Stimulated activated naive CD8-positive, alpha-beta T cell treated with anti-CD3 and anti-CD28 coated beads, Interleukin-15, amount 100 ng/mL, for 72 hours (primary cell): ENCODE data around the gene MBOAT7.
A peak's percentile ranks its signal among the peaks of the same experiment; 100 is the strongest.

Experiments
- ATAC-seq: fragments of 150-1000 bp; cut with Tn5 transposase; 2 replicates; pipeline ENCODE4 v1.10.0; 2021; ENCODE audit warnings: mild to moderate bottlenecking, moderate library complexity
- DNase-seq, 2 donors: peaks; one replicate each; pipeline ENCODE4 v3.0.0; 2021 to 2022
- H3K27ac Mint-ChIP-seq, 2 donors: one replicate each; pipeline ENCODE4 v1.8.0; 2022; ENCODE audit warnings: mild to moderate bottlenecking in 2 of 2, mixed read lengths in 2 of 2, moderate library complexity in 2 of 2
- H3K27me3 Mint-ChIP-seq: one replicate; pipeline ENCODE4 v1.8.0; 2022; ENCODE audit warnings: mixed read lengths
- H3K4me1 Mint-ChIP-seq: one replicate; pipeline ENCODE4 v1.8.0; 2022; ENCODE audit warnings: mild to moderate bottlenecking, mixed read lengths
- H3K4me3 Mint-ChIP-seq, 2 donors: one replicate each; pipeline ENCODE4 v1.8.0; 2022; ENCODE audit warnings: mild to moderate bottlenecking in 2 of 2, mixed read lengths in 2 of 2, moderate library complexity in 1 of 2
- H3K9me3 Mint-ChIP-seq, 2 donors: one replicate each; pipeline ENCODE4 v1.8.0; 2022; ENCODE audit warnings: mixed read lengths in 2 of 2

The MBOAT7 gene

DNA sequence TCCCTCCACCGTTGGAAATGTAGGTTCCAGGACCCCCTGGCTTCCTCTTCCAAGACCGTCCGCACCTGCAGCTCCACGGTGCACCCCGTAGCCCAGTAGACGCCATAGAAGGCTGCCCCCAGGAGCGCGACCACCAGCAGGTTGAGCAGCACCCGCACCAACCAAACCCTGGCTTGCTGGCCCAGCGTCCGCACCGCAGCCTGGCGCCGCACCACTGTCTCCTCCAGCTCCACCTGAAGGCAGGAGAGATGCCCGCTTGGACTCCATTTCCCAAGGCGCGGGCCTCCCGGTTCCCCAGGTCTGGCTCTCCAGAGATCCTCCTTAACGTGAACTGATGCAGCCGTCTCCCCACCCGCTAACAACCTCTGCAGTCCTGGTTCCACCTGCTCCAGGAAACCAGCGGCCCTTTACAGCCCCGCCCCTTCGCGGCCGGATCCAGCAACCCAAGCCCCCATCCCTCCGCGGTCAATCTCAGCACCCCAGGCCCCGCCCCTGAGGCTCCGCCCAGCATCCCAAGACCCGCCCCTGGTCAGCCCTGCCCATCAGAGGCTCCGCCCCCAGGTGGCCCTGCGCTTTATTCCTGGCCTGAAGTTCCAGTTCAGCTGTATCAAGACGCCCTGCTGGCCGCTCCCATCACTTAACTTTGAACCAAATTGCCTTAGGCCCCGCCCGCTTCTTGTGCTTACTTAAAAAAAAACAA lies 24.9 kb downstream of the MBOAT7 start:
- H3K27ac Mint-ChIP-seq, result no peak overlapping the region
- no peak for ATAC-seq
- H3K27me3 Mint-ChIP-seq, result peaks cover 10% of the 10 kb centered on the region
- peak; percentile 68 to 71 for DNase-seq
- H3K9me3 Mint-ChIP-seq, result no peaks in the 10 kb centered on the region
- peak overlapping the region; percentile 70 to 86 for H3K4me3 Mint-ChIP-seq
- peaks cover 64% of the 10 kb centered on the region for H3K4me1 Mint-ChIP-seq

DNA sequence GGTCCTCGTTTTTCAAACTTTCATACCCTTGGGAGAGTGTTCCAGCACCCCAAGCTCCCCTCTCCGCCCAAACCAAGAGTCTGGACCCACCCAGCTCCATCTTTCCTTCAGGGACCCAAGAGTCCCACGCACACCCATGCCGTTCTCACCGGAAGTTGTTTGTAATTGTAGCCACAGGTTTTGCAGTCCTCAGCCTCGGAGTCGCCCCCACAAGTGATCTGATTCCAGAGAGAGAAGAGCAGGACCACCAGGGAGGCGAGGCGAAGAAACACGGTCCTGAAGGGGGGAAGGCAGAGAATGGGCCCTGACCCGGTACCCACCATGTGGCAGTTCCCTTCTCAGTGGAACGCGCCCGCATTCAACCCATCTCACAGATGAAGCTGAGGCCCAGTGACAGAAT lies 26.5 kb downstream of the MBOAT7 start:
- Mint-ChIP-seq H3K4me1 (peaks cover 65% of the 10 kb centered on the region), H3K27me3 (peaks cover 10% of the 10 kb centered on the region)
- no peak for DNase-seq

DNA sequence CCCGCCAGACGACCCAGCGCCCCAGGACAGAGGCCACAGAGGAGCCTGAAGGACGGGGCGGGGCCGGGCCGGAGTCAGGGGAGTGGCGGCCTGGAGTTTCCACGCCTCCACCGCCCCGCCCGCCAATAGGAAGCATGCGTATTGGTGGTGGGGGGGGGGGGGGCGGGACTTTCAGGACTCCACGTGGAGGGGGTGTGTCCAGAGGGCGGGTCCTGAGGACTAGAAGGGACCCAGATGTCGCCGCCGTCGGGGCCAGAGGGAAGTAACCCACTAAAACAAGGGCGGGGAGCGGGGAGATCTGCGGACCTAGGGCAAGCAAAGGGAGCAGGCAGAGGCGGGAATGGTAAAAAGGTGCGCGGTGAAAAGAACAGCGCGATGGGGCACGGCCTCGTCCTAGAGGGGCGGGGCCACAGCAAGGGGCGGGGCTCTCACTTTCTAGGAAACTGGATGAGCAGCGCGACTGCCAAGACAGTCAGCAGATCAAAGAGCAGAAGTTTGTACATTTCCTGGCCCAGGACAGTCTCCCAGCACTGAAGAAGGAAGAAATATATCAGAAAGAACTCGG lies 27.1 kb downstream of the MBOAT7 start:
- peak overlapping the region in 1 of 2 donors; percentile 98 for H3K27ac Mint-ChIP-seq
- peaks cover 10% of the 10 kb centered on the region for H3K27me3 Mint-ChIP-seq
- peak; percentile 24 for ATAC-seq
- H3K4me1 Mint-ChIP-seq, result peaks cover 65% of the 10 kb centered on the region
- peak; percentile 78 to 79 for DNase-seq
- peak overlapping the region; percentile 87 to 93 for H3K4me3 Mint-ChIP-seq
- no peaks in the 10 kb centered on the region for H3K9me3 Mint-ChIP-seq

More for the DNA sequence above, 26.5 kb downstream of the MBOAT7 start:
- H3K9me3 Mint-ChIP-seq, result no peaks in the 10 kb centered on the region
- no peak for ATAC-seq
- peak overlapping the region; percentile 87 to 93 for H3K4me3 Mint-ChIP-seq
- H3K27ac Mint-ChIP-seq, result no peak overlapping the region

DNA sequence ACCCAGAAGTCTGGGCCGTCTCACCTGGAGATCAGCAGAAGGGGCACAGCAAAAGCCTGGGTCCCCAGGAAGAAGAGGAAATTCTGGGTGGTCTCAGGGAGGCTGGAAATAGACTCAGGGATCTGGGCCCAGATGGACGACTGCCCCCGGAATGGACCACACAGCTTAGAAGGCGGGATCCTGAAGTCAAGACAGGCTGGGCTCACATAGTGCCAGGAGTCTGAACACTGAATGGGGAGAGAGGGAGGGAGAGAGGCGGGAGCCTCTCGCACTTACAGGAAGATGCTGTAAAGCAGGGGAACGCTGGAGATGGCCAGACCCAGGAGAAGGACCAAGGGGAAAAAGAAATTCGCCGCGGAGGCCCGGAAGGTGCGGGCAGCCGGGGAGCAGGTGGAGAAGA lies 28.5 kb downstream of the MBOAT7 start:
- no peaks in the 10 kb centered on the region for H3K9me3 Mint-ChIP-seq
- DNase-seq, result no peak
- H3K4me3 Mint-ChIP-seq, result peak overlapping the region; percentile 90 to 98
- H3K4me1 Mint-ChIP-seq, result peaks cover 77% of the 10 kb centered on the region
- peaks cover 10% of the 10 kb centered on the region for H3K27me3 Mint-ChIP-seq
- H3K27ac Mint-ChIP-seq, result peak overlapping the region in 1 of 2 donors; percentile 74
- ATAC-seq, result no peak

DNA sequence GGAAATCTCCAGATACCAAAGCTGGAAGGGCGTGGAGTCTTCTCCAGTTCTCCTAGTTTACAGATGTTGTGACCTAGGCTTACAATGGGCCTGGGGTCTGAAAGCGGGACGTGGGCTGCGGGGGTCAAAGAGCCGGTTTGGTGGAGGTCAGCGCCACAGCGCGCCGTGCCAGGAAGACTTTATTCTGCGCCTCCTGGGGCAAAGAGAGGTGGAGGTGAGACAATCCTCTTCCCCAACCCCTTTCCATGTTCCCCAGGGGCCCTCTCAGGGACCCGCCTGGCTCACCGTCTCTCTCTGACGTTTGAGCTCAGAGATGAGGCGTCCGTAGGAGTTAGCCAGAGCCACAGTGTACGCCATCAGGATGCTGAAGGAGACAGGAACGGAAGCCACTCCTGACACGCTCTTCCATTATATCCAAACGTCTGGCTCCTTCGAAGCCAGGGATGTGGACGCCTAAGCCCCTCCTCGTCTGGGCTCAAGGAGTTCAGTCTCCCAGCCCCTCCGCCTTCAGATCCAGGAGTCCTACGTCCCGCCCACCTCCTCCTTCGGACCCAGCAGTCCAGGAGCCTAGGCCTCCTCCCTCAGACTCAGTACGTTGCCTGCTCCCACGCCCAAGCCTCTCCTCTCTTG lies 29.1 kb downstream of the MBOAT7 start:
- Mint-ChIP-seq H3K27ac (peak overlapping the region; percentile 97), H3K4me3 (peak overlapping the region; percentile 90 to 98), H3K27me3 (peaks cover 10% of the 10 kb centered on the region), H3K9me3 (no peaks in the 10 kb centered on the region), H3K4me1 (peaks cover 78% of the 10 kb centered on the region)
- ATAC-seq (no peak), DNase-seq (no peak)

GRCh38 chr19:54159352-54160181 lies 29.8 kb downstream of the MBOAT7 start, which contains the start of gene LENG1:
Gene LENG1 (minus strand): TSS chr19:54159721. CDS start chr19:54159695, 26 bp downstream.
- H3K4me1 Mint-ChIP-seq, result peaks cover 79% of the 10 kb centered on the region
- H3K27ac Mint-ChIP-seq, result peak within 1 kb of the TSS; percentile 99
- H3K27me3 Mint-ChIP-seq, result peaks cover 8% of the 10 kb centered on the region

GRCh38 chr19:54158812-54159351 lies 30.5 kb downstream of the MBOAT7 start:
- peaks cover 79% of the 10 kb centered on the region for H3K4me1 Mint-ChIP-seq

More at GRCh38 chr19:54159352-54160181, 29.8 kb downstream of the MBOAT7 start, which contains the start of gene LENG1:
- no peaks in the 10 kb centered on the region for H3K9me3 Mint-ChIP-seq
- peak; percentile 94 for ATAC-seq
- peak within 1 kb of the TSS; percentile 90 to 98 for H3K4me3 Mint-ChIP-seq
- peak; percentile 97 to 99 for DNase-seq

DNA sequence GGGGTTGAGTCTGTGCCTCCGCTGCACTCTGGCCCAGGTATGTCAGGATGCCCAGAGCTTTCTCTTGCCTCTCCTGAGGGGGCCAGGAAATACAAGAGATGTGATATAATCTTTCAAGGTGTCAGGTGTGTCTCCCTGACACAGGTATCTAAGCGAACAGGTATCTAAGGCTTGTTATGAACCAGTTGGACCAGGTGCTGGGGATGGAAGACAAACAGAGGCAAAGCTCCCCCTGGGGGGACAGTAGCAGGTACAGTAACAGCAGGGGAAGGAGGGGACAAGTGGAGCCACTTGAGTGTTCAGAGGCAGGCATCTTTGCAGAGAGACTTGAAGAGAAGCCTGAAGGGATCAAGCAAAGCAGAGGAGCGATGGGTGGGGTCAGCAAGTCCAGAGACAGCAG lies 32.4 kb downstream of the MBOAT7 start:
- Mint-ChIP-seq H3K27me3 (no peaks in the 10 kb centered on the region), H3K4me3 (no peak overlapping the region), H3K27ac (peak overlapping the region in 1 of 2 donors; percentile 88), H3K4me1 (peaks cover 78% of the 10 kb centered on the region), H3K9me3 (no peaks in the 10 kb centered on the region)
- no peak for DNase-seq
- ATAC-seq, result no peak

More at GRCh38 chr19:54158812-54159351, 30.5 kb downstream of the MBOAT7 start:
- DNase-seq, result peak; percentile 42 to 43
- ATAC-seq, result no peak
- Mint-ChIP-seq H3K4me3 (peak overlapping the region; percentile 90 to 98), H3K27me3 (peaks cover 1% of the 10 kb centered on the region), H3K27ac (peak overlapping the region; percentile 62 to 99), H3K9me3 (no peaks in the 10 kb centered on the region)

- DNase-seq, result no peak
- Mint-ChIP-seq H3K9me3 (no peaks in the 10 kb centered on the region), H3K4me1 (peaks cover 74% of the 10 kb centered on the region), H3K4me3 (no peak overlapping the region), H3K27me3 (no peaks in the 10 kb centered on the region), H3K27ac (peak overlapping the region in 1 of 2 donors; percentile 88)
- ATAC-seq, result no peak
Observed at GRCh38 chr19:54156490-54156889, 32.9 kb downstream of the MBOAT7 start.

- peak overlapping the region in 1 of 2 donors; percentile 81 for H3K27ac Mint-ChIP-seq
- no peak overlapping the region for H3K4me3 Mint-ChIP-seq
- DNase-seq (no peak), ATAC-seq (no peak)
- no peaks in the 10 kb centered on the region for H3K27me3 Mint-ChIP-seq
- H3K9me3 Mint-ChIP-seq, result no peaks in the 10 kb centered on the region
- peaks cover 66% of the 10 kb centered on the region for H3K4me1 Mint-ChIP-seq
Observed at GRCh38 chr19:54155694-54156093, 33.7 kb downstream of the MBOAT7 start.

- ATAC-seq, result peak; percentile 5
- Mint-ChIP-seq H3K27ac (peak overlapping the region; percentile 41 to 91), H3K27me3 (no peaks in the 10 kb centered on the region), H3K4me1 (peaks cover 56% of the 10 kb centered on the region), H3K4me3 (peak overlapping the region in 1 of 2 donors; percentile 19), H3K9me3 (no peaks in the 10 kb centered on the region)
- DNase-seq, result peak; percentile 35 to 53
Observed at GRCh38 chr19:54154603-54155345, 34.6 kb downstream of the MBOAT7 start.

DNA sequence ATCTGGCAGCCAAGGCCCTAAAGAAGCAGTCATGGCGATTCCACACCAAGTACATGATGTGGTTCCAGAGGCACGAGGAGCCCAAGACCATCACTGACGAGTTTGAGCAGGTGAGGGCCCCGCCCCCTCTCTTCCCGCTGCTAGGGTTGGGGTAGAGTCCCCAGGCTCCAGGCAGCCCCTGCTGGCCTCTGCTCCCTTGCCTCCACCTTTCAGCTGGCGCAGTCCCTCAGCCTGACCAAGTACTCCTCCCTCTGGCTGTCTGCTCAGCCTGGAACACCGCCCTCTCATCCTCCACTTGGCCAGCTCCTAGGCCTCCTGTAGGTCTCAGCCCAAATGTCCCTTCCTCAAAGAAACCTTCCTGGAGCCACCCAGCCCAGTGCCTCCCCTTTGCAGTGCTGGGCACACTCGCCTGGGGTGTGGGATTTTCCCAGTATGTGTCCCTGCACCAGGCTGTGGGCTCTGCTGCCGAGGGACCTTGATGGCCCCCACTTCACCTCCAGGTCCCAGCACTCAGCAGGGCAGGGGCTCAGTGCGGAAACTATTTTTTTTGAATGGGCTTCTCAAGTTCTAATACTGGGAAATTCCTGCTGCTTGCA lies 35.6 kb downstream of the MBOAT7 start:
- ATAC-seq (no peak), DNase-seq (no peak)
- Mint-ChIP-seq H3K4me1 (peaks cover 54% of the 10 kb centered on the region), H3K4me3 (no peak overlapping the region), H3K9me3 (no peaks in the 10 kb centered on the region), H3K27me3 (no peaks in the 10 kb centered on the region), H3K27ac (peak overlapping the region in 1 of 2 donors; percentile 88)

- Mint-ChIP-seq H3K9me3 (no peaks in the 10 kb centered on the region), H3K27ac (peak overlapping the region in 1 of 2 donors; percentile 50), H3K4me3 (no peak overlapping the region), H3K27me3 (no peaks in the 10 kb centered on the region), H3K4me1 (peaks cover 45% of the 10 kb centered on the region)
- DNase-seq (no peak), ATAC-seq (peak; percentile 31)
Observed at GRCh38 chr19:54152878-54153524, 36.4 kb downstream of the MBOAT7 start.

DNA sequence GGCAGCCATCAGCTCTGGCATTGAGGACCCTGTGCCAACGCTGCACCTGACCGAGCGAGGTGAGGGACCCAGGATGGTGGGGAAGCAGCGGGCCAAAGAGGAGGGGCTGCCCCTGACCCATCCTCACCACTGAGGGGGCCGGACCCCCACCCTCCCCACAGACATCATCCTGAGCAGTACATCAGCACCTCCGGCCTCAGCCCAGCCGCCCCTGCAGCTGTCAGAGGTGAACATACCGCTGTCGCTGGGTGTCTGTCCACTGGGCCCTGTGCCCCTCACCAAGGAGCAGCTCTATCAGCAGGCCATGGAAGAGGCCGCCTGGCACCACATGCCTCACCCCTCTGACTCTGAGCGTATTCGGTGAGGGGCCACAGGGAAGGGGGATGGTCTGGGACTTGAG lies 37.1 kb downstream of the MBOAT7 start:
- Mint-ChIP-seq H3K4me3 (no peak overlapping the region), H3K4me1 (peaks cover 42% of the 10 kb centered on the region), H3K9me3 (no peaks in the 10 kb centered on the region), H3K27me3 (no peaks in the 10 kb centered on the region), H3K27ac (peak overlapping the region in 1 of 2 donors; percentile 87)
- ATAC-seq (no peak), DNase-seq (no peak)
